Activated CD4-positive, alpha-beta T cell treated with anti-CD3 and anti-CD28 coated beads, Interleukin-10, Interleukin-2, amounts not matched to agents 100 ng/mL and 50 ng/mL, durations not matched to agents 16 hours and 8 hours (primary cell): Measurements from ENCODE around the gene TCF4.

Source experiments
- DNase-seq: peaks from one replicate; pipeline ENCODE4 v3.0.0-alpha.2; 2020

Gene TCF4

DNA sequence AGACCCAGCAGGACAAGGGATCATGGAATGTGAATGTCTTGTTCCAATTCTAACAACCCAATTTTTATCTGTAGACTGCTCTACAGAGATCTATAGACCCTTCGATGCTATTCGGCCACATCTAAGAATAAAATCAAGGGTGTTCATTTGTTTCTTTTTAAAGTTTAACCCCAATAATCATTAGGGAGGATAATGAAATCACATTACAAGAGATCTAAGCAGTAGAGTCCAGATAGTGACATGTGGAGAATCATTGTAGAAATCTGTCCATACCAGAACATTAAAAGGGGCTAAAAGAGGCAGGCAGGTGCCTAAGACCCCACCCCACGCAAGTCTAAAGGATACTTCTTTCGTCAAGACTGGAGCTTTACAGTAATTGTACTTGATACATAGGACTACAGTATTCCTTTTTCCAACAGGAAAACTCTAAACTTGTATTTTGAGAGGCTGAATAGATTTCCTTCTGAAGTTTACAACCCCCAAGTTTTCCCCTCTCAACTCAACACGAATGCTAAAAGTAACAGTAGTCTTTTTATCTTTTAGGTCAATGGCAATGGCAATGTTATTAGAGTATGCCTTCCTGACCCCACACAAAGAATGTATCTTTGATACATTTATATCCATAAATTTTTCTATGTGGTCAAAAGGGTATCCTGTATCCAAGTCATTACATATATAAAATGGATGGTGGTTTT is 183.7 kb downstream of the TCF4 start:
- no peak for DNase-seq

DNA sequence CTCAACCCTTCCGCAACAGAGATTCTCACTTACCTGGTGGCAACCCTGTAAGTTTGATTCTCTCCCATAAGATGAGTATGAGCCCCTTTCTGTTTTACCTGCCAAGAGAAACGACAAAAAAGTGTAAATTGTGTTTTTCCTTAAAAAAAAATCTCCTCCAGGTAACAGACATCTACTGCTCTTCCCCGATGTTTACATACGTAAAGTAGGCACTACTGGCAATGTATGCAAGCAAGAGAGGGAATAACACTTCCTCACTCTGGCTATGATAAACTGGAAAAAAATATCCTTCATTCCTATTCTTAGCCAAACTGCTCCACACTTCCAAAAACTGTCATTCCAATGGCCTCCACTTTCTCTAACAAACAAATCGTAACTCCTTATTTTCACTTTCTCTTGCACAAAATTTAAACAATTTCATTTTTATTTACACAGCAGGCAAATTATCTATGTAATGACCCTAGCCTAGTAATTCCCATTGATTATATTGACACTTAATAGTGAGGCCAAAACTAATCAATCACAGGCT is 184.5 kb downstream of the TCF4 start:
- no peak for DNase-seq

DNA sequence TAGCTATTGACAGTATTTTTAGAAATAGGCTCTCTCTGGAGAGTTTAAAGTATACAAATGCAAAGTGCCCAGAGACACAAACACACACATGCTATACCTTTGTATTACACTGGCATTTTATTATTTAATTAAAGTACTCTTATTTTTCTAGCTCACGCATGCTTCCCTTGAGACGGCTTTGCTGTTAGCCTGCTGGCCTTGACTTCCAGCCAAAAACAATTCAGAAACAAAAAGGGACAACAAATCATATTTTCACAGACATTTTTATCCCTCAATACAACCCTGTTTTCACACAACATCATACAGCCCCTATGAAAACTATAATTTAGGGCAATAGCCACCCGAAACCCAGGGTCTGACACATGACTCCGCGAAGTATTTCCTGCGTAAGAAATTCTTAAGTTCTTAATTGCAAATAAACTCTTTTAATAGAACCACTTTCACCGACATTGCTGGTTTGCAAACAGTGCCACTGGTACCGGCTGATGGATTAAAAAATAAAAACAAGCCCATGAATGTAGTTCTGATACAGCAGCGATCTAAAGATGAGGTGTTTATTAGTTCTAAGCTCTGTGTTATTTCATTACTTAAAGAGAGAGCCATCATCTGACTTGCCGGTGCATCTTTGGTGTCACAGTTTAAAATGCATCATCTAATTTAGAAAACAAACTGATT is 185.1 kb downstream of the TCF4 start:
- no peak for DNase-seq

DNA sequence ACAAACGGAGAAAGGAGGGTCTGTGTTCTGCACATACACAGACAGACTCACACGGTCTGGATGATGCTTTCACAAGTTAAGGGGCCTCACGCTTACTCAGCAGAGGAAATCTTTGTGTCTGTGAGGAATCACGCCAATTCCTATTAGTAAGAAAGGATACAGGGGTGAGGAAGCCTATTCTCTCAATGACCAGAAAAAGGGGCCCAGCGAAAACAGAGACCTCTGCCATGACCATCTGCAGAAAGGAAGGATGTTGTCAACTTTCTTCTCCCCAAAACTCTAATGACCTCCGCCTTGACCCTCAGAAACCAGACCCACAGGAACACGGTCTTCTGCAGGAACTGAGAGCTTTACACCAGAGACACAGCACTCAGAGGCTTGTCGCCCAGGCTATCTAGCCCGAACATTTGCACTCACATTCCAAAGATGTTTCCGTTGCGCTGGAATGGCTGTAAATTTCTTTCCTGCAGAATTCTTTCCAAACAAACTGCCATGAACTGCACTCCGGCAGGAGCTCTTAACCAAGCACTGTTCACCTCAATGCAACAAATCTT is 186.3 kb downstream of the TCF4 start:
- no peak for DNase-seq

DNA sequence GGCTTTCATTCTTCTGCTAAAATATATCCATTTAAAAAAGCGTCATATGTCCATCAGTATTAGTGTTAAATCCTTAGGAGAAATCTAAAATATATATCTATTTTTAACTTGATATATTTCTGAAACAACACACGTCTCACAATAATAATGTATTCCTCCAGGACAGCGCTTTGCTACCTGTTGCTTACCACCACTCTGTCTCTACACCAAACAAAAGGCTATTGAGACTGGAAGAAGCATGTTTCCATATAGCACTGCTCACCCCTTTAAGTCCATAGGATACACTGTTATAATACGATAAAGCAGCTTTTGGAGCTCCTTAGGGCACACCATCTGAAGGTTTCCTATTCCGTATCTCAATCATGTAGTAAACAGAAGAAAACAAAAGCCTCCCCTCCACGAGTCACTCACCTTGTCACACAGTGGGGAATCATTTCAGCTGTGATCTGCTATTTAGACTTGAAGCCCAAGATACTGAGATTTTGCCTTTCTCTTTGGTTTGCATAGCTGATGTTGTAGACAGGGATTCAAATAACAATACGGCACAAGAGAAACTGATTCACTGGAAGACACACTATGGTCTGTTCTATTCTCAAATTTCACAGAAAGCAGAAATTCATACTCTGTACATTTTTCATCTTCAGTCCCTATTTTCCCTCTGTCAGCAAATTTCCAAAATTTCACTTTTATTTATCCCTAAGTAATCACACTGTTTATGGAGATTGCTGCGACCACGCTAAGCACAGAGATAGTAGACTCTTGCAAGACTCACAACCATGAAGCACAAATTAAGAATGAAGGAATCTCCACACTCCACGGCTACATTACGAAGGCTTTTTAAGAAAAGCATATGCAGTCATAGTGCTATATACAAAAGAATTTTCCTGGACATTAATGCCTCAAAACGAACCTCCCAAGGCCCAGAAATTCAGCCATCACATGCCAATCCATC is 187.1 kb downstream of the TCF4 start:
- no peak for DNase-seq

DNA sequence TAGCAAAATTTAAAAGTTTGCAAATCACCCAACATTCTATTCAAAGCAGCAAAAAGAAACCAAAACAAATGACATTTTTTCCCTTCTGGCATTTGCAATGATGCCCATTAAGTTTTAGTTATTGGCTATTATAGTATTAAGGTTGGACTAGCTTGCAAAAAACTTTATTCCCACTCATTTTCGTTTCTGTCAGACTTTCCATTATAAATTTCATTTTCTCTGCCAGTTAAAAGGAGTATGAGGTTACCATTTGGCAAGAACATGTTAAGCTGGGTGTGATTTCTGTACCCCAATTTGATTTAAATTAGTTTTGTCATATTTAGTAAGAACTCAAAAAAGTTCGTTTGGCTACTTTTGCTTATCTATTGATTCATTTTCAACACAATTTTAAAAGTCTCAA is 187.9 kb downstream of the TCF4 start:
- DNase-seq = no peak

DNA sequence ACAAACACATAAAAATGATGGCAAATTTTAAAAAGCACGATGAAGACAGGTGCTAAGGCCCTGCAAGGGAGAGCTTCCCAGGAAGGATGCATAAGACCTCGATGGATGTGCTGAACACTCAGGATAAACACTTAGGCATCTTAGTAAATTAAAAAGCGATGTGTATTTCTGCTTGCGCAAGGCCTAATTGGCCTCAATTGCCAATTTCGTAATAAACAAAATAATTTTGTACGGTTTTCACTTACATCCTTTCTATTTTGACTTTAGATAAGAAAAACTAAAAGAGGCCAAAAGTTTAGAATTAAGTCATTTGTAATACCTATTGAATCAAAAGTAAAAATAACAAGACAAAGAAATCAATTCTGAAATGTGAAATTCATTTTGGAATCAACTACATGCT is 189.1 kb downstream of the TCF4 start:
- no peak for DNase-seq

DNA sequence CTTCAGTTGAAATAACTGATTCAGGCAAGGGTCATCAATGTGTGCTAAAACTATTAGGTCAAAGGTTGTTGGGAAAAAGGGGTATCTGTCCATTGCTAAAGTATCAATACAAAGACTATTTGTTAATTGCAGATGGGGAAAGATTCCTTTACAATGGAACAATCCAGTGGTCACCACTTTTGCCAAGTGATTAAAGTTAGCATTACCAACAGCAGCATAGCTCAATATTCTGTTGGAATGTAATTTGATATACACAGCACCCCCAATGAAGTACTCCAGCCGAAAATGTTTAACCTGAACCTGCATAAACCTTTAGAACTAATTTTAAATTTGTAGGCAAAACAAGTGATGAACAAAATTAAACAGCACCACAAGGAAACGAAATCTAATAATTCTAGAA is 191.0 kb downstream of the TCF4 start:
- no peak for DNase-seq

DNA sequence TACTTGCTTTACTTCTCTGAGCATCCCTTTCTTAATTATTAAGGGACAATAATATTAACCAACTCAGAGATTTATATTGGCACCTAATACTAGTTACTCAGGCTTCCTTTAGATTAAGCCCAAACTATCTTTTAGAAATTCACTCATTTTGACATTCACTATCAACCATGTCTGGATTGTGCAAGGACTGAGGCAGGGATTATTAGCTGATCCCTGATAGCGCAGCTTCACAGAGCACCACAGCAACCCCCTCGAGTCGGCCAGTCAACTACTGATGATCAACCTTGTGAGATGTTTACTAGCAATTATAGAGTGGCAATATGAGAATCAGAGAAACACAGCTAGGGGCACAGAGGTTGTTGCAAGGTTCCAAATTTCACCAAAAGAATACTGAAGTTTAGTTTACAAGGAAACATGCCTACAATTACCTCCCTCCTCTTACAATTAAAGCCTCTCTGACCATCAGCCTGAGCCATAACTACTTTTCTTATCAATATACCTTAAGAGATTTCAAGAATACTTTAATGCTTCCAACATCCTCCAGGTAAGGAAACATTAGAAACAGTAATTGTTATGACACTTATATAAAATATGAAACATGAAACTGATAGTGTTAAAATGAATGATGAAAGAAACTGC is 191.6 kb downstream of the TCF4 start:
- no peak for DNase-seq

DNA sequence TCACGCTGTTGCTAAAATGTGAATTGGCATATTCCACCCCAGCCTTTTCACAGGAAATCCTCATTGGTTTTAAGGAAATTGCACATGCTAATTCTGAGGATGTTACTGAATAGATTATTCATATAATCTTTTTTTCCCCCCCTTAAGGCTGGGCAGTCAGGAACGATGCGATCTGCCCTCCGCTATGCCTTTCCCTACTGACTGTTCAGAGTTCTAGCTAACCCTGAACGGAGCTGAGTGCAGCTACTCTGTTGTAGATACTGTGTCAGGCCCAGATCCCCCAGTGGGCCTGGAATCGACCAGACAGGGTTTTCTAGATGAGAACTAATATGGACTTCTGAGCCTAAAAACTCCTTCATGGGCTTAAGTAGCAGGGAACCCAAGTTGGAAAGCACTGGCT is 192.2 kb downstream of the TCF4 start:
- no peak for DNase-seq

DNA sequence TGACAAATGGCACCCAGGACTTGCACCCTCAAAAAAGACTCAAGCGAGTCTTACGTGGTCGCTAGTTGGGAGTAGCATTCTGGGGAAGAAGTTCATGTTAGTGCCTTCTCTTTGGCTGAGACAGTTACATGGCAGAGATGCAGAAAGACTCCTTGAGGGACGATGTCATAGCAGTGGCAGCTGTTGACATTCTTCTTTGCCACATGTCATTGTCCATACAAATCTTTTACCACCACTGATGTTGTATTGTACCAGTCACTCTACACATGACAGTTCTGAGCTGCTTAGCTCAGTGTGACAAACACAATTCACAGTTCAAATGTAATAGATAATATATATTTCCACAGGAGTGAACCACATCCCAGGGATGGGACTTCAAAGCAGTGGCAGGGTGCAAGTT is 197.1 kb downstream of the TCF4 start:
- DNase-seq = no peak

DNA sequence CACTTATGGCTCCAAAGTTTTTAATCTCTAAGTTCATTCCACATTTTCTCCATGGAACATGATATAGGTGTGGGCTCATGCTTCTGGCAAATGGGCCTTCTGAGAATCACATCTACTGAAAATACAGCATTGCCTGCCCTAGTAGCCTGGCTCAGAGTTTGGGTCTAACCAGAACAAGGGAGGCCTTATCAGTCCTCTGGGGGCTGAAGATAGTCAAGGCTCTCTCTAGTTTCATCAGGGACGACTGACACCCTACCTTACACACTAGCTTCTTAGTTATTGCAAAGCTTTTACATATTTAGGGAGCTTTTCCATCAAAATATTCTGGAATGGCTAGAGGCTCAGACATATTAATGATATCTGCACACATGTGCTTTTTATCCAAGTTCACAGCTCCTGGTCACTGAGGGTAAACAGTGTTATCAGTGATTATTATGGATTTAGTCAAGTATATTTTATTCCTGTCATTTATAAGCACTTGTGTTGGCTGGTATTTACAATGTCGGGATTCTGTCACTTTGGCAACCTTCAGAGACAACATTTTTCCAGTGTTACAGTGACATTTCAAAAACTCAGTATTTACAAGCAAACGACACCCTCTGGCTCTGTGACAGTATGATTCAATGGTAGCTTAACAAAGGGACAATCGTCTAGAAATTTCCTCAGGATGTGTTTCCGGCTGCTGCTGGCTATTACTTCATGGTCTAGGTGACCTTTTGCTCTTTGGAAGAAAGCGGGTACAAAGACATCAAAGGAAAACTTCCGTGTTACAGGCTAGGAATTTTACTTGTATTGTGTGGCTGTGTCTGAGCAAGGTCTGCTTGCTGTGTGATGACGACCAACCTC is 200.6 kb downstream of the TCF4 start:
- DNase-seq = no peak

DNA sequence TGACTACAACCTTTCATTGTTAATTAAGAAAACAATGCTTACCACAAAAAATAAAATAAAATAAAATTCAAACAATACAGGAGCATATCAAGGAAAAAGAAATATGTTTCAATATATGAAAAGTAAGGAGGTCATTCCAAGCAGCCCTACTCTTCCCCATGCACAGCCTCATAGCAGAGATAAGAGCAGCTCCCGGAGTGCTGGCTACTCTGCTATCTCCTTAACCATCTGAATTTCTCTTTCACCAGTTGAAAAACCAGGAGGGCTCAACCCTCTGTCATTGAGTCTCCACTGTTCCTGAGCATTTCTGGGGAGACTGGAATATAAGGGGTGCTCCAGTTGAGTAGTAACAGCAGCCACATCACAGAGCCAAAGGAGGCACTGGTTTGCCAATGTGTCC is 201.4 kb downstream of the TCF4 start:
- no peak for DNase-seq

DNA sequence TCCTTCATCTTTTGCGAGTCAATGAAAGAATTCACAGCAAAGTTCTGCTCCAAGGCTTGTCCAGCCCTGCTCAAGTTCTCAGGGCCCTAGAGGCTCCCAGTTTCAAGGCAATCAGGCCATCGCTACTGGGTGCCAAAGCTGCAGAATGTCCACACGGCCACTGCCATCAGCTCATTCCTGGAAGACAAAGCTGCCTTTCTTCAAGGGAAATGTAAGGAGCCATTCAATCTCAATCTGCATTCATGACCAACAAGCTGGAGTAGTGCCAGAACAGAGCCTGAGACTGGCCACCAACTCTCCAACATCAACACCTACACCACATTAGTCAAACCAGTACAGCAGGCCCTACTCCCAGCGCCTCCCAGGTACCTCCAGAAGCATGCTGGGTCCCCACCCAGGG is 202.2 kb downstream of the TCF4 start:
- no peak for DNase-seq

DNA sequence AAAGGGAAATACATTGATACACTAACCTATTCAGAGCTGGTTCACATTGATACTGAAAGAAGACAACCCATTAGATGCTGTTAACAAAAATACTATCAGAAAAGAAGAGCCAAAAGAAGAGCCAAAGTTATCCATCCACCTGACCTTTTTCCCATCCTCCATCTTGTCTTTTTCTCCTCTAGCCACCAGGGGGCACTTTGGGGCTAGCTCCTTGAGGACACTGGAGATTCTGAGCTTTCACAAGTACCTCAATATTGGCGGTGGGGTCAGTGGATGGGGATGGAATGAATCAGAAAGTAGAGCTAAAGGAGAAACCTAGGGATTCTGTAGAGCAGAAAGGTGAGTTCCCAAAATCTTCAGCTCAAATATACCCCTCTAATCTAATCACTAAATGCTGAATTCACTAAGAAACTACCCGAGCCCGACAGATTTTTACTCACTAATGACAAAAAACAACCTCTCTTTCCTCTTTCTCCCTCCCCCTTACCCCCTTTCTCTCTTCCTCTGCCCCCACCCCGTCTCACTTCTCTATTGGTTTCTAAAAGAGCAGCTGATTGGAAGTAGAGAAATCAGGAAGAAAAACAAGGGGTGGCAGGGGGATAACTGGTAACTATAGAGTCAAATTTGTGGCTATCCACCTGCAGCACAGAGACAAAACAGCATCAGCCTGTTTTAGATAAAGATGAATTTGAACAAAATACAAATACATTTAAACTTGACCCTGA is 203.3 kb downstream of the TCF4 start:
- peak; percentile 24 for DNase-seq

DNA sequence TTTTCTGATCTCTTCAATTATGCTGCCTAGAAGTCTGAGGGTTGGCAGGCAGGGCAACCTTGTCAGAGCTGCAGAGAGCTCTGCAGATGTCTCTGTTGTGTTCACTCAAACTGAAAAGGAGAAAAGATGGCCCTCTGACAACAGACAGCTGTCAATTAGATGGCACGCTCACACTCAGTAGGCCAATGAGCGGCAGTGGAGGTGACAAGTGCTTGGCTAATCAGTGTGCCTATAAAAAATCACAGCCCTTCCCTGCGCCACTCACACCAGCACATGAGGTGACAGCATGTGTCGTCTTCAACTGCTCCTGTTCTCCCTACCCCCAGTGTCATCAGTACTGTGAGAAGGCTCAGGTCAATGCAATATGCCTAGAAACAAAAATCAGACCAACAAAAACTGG is 203.9 kb downstream of the TCF4 start:
- no peak for DNase-seq

DNA sequence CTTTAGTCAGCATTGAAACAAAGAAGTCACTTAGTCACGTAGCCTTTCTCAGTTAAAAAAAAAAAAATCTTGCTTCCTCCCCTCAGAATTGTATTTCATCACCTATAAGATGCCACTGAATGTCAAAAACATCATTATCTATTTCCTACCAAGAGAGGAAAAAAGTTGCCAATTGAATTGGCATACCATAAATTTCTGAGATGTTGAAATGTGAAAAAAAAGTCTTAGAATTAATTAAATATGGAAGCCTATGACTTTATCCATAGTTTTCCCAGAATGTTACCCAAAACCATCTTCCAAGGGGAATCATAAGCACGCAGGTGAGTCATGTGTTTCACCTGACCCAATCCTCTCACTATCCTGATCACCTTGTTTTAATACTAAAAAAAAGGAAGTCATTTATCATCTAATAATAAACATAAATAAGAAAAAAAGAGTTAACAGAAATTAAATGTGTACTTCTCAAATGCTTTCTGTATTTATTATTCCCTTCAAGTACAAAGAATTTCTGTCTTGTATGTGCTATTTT is 205.7 kb downstream of the TCF4 start:
- no peak for DNase-seq

DNA sequence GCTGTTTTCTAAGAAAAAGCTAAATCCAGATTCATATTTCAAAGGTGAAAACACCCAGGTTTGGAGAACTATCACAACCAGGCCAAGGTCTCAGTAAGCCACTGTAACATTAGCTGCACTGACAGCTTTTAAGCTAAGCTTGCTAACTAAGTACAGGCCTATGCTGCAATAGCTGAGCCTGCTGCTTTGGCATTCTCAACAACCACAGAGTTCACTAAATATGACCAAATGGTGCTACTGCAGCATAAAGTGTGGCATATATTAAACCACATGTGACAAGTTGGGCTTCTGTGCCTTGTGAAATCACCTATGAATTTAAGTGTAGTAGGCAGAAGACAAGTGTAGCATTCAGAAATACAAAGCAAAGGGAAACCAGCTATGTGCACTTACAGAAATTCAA is 206.7 kb downstream of the TCF4 start:
- peak; percentile 5 for DNase-seq

DNA sequence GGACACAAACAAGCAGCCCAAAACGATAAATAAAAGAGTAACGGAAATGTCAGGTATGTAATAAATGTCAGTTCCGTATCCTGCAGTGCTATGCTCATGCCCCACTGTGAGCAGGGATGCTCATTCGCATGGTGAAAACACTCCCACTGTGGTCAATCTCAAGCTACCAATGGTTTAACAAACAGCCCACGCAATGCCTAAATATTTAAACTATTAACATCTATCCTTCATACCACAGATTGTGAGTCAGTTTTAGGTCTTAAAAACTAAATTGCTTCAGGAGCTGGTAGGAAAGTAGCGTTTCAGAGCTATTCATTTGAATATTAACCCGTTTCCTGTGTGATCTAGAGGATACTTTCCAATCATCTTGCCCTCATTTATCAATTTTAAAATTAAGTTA is 207.4 kb downstream of the TCF4 start:
- no peak for DNase-seq

DNA sequence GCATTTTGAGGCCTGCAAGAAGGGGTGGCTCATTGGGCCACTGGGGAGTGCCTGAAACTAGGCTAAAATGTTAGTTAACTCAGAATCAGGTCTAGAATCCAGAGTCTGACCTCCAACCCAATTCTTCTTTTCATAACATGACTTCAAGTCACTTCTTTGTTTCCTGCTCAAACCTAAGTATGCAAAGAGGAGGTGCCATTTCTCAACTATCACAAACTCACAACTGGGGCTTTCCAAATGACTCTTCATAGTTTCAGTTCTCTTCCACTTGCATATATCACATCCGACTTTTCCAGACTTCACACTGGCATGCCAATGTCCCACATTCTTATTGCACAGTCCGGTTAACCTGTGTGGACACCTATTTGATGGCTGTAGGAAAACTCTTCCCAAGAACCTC is 211.6 kb downstream of the TCF4 start:
- DNase-seq = peak; percentile 27

DNA sequence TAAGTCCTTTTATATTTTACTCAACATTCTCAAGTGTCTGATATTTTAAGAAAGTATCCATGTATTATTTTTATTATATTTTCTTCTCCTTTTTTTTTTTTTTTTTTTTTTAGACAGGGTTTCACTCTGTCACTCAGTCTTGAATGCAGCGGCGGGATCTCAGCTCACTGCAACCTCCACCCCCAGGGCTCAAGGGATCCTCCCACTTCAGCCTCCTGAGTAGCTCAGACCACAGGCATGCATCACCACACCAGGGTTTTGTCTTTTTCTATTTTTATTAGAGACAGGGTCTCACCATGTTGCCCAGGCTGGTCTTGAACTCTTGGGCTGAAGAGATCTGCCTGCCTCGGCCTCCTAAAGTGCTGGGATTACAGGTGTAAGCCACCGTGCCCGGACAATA is 212.1 kb downstream of the TCF4 start:
- no peak for DNase-seq
